ENCODE results near the gene ATP5PB.

ATP5PB gene

DNA sequence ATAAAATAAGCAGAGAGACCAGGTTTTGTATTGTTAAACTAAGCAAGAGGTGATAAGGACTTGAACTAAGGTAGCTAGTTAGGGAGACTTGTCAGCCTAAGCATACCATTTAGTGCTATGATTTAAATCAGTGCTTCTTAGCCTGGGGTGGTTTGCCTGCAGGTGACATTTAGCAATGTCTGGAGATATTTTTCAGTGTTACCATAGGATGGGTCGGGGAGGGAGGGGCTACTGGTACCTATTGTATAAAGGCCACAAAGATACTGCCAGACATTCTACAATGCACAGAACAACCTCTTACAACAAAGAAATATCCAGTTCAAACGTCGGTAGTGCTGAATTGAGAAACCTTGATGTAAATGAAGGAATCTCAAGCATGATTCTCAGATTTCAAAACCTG, 3.3 kb downstream of the ATP5PB start:
- Histone ChIP-seq H3K27ac (ENCODE audit: low read depth, low read length, poor library complexity, severe bottlenecking) (no peak overlapping the region), H3K4me3 (ENCODE audit: low read depth, low read length, poor library complexity, severe bottlenecking) (no peak overlapping the region), H2AFZ (ENCODE audit: low read length) (no peak overlapping the region), H3K9ac (ENCODE audit: low read length) (no peak overlapping the region), H4K20me1 (ENCODE audit: insufficient read depth, low read length) (no peaks in the 10 kb centered on the region), H3F3A (ENCODE audit: insufficient read depth, low read length) (no peaks in the 10 kb centered on the region), H3K79me2 (ENCODE audit: insufficient read depth, low read length) (peaks cover 53% of the 10 kb centered on the region), H3K27me3 (ENCODE audit: insufficient read depth, low read length) (no peaks in the 10 kb centered on the region), H3K4me1 (ENCODE audit: insufficient read depth, low read length, severe bottlenecking) (peaks cover 35% of the 10 kb centered on the region), H3K9me3 (ENCODE audit: low read length) (no peaks in the 10 kb centered on the region), H3K9me2 (ENCODE audit: low read depth, low read length) (no peaks in the 10 kb centered on the region), H3K36me3 (ENCODE audit: insufficient read depth, low read length) (peaks cover 64% of the 10 kb centered on the region), H3K4me2 (ENCODE audit: low read length) (no peak overlapping the region)
- TF ChIP-seq, protein P1, sequence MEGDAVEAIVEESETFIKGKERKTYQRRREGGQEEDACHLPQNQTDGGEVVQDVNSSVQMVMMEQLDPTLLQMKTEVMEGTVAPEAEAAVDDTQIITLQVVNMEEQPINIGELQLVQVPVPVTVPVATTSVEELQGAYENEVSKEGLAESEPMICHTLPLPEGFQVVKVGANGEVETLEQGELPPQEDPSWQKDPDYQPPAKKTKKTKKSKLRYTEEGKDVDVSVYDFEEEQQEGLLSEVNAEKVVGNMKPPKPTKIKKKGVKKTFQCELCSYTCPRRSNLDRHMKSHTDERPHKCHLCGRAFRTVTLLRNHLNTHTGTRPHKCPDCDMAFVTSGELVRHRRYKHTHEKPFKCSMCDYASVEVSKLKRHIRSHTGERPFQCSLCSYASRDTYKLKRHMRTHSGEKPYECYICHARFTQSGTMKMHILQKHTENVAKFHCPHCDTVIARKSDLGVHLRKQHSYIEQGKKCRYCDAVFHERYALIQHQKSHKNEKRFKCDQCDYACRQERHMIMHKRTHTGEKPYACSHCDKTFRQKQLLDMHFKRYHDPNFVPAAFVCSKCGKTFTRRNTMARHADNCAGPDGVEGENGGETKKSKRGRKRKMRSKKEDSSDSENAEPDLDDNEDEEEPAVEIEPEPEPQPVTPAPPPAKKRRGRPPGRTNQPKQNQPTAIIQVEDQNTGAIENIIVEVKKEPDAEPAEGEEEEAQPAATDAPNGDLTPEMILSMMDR (IDR thresholded peaks at IDR 0.05; ENCODE audit: low read length), result no peak
- TF ChIP-seq EZH2 (IDR thresholded peaks at IDR 0.05; ENCODE audit: borderline replicate concordance, low read length), result no peak

DNA sequence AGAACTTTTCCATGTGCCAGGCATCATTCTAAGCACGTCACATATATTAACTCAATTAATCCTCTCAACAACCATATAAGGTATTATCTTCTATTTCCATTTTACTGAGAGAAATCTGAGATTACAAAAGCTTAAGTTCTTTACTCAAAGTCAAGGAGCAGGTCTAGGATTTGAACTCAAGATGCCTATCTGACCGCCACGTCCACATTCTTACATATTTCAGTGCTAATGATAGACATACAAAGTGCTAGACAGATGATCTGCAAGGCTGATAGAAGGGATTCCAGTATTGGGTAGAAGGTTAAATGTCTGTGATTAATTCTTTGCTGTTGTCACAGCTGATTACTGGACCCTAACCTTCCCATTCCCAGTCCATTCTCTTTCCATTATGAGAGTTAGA, 4.4 kb downstream of the ATP5PB start:
- peaks cover 28% of the 10 kb centered on the region for H3K4me1 ChIP-seq (ENCODE audit: insufficient read depth, low read length, severe bottlenecking)
- H3K4me3 ChIP-seq (ENCODE audit: low read depth, low read length, poor library complexity, severe bottlenecking), result no peak overlapping the region
- H3K79me2 ChIP-seq (ENCODE audit: insufficient read depth, low read length), result peaks cover 41% of the 10 kb centered on the region
- H3K4me2 ChIP-seq (ENCODE audit: low read length), result no peak overlapping the region
- H3K27ac ChIP-seq (ENCODE audit: low read depth, low read length, poor library complexity, severe bottlenecking), result no peak overlapping the region
- no peak overlapping the region for H2AFZ ChIP-seq (ENCODE audit: low read length)
- H3F3A ChIP-seq (ENCODE audit: insufficient read depth, low read length), result no peaks in the 10 kb centered on the region
- no peaks in the 10 kb centered on the region for H3K9me3 ChIP-seq (ENCODE audit: low read length)
- TF ChIP-seq, protein P1 (IDR thresholded peaks at IDR 0.05; ENCODE audit: low read length), result no peak
- no peak for TF ChIP-seq EZH2 (IDR thresholded peaks at IDR 0.05; ENCODE audit: borderline replicate concordance, low read length)
- H3K9me2 ChIP-seq (ENCODE audit: low read depth, low read length), result no peaks in the 10 kb centered on the region
- no peaks in the 10 kb centered on the region for H3K27me3 ChIP-seq (ENCODE audit: insufficient read depth, low read length)
- no peaks in the 10 kb centered on the region for H4K20me1 ChIP-seq (ENCODE audit: insufficient read depth, low read length)
- H3K36me3 ChIP-seq (ENCODE audit: insufficient read depth, low read length), result peaks cover 75% of the 10 kb centered on the region
- no peak overlapping the region for H3K9ac ChIP-seq (ENCODE audit: low read length)

DNA sequence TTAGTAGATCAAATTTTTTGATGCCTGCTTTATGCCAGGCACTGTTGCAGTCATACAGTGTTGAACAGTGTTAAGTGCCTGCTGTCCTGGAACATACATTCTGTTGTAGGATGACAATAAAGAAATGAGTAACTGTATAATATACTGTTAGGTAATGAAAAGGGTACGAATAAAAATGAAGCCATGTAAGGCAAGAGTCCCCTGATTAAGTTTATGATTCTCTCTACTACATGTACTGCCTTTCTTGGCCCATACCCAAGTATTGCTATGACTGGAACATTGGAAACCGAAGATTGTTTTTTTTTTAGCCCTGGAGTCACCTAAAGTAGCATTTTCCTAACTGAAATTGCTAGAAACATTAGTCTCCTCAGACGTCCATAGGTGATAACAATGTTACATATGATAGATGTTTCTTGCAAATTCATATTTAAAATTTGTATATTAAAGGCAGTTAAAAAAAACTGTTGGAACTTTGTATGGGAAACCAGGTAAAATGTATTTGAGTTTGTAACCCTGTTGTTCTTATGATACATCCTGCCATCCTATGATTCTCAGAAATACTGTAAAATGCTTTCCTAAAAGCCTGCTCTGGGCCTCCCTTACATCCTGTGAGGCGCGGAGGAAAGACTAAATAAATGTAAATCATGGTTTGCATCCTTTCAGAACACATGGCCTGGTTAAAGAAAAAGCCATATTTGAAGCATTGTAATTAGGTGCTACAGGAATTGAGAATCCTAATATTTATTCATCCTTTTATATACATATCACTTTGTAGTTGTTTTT, 5.8 kb downstream of the ATP5PB start:
- no peak overlapping the region for H3K4me2 ChIP-seq (ENCODE audit: low read length)

More for the DNA sequence above, 5.8 kb downstream of the ATP5PB start:
- Histone ChIP-seq H3K27ac (ENCODE audit: low read depth, low read length, poor library complexity, severe bottlenecking) (no peak overlapping the region), H3K36me3 (ENCODE audit: insufficient read depth, low read length) (peaks cover 89% of the 10 kb centered on the region), H3K79me2 (ENCODE audit: insufficient read depth, low read length) (peaks cover 31% of the 10 kb centered on the region), H3K27me3 (ENCODE audit: insufficient read depth, low read length) (no peaks in the 10 kb centered on the region), H3K9me3 (ENCODE audit: low read length) (no peaks in the 10 kb centered on the region), H3K4me3 (ENCODE audit: low read depth, low read length, poor library complexity, severe bottlenecking) (no peak overlapping the region), H3K4me1 (ENCODE audit: insufficient read depth, low read length, severe bottlenecking) (peaks cover 25% of the 10 kb centered on the region), H3K9me2 (ENCODE audit: low read depth, low read length) (no peaks in the 10 kb centered on the region), H3K9ac (ENCODE audit: low read length) (no peak overlapping the region), H4K20me1 (ENCODE audit: insufficient read depth, low read length) (no peaks in the 10 kb centered on the region), H2AFZ (ENCODE audit: low read length) (no peak overlapping the region), H3F3A (ENCODE audit: insufficient read depth, low read length) (no peaks in the 10 kb centered on the region)
- TF ChIP-seq, protein P1 (IDR thresholded peaks at IDR 0.05; ENCODE audit: low read length), result no peak
